GM21367 (cell line): Measurements from ENCODE around the gene POLN.

Experiments
- ATAC-seq: cut with Tn5 transposase; IDR thresholded peaks from one replicate; pipeline ENCODE4 v1.9.1; 2021; ENCODE audit not compliant: unreplicated experiment

The POLN gene

DNA sequence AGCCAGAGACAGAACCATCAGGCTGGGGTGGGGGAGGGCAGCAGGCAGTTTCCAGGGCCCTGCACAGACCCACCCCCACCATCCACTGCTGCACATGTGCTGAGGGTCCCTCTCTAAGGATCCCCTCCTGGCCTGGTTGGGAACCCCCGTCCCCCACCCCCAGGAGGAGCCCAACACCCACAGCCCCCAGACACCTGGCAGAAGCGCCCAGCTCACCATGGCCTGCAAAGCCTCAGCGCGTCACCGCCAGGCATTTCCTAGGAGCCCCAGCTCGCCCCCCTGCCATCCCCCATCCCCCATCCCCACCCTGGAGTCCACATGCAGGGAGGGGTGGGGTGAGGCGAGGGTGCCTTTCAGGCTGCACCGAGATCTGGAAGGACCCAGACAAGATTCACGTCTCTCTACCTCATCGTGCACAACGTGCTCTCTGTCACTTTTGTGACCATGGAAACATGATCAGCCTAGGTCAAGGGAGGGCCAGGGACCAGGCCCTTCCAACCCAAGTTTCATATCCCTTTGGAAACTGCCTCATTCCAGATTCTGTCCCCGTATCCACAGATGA lies 10.7 kb upstream of the POLN start:
- ATAC-seq: no peak

GRCh38 chr4:2251795-2252529 lies 10.0 kb upstream of the POLN start:
- no peak for ATAC-seq

DNA sequence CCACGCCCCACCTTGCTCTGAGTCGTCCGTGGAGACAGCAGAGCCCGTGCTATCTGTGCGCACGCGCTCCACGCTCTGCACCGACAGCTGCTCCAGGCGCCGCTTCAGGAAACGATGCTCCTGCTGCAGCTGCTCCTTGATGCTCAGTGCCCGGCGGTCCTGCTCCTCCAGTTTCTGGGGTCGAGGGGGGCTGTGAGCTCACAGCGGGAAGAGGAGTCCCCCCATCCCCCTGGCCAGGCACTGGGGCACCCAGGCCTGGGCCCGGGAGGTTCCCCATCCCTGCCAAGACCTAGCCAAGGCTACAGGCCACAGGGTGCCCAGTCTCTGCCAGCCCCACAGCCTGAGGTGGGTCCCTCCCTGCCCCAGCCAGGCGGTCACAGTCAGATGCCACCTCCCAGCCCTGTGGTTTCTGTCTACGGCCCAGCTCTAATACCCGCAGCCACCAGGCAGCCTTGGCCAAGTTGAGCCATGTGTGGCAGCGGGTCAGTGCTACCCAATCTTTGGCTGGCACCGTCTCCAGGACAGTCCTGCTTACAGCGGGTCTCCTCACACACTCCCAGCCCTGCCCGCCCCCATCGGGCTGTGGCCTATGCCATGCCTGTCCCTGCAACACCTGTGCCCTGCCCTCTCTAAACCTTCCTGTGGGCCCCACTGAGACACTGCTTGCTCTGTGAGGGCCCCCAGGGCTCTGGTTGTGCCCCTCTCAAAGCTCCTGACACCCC lies 9.3 kb upstream of the POLN start:
- no peak for ATAC-seq

GRCh38 chr4:2250357-2251072 lies 8.6 kb upstream of the POLN start:
- ATAC-seq: no peak

DNA sequence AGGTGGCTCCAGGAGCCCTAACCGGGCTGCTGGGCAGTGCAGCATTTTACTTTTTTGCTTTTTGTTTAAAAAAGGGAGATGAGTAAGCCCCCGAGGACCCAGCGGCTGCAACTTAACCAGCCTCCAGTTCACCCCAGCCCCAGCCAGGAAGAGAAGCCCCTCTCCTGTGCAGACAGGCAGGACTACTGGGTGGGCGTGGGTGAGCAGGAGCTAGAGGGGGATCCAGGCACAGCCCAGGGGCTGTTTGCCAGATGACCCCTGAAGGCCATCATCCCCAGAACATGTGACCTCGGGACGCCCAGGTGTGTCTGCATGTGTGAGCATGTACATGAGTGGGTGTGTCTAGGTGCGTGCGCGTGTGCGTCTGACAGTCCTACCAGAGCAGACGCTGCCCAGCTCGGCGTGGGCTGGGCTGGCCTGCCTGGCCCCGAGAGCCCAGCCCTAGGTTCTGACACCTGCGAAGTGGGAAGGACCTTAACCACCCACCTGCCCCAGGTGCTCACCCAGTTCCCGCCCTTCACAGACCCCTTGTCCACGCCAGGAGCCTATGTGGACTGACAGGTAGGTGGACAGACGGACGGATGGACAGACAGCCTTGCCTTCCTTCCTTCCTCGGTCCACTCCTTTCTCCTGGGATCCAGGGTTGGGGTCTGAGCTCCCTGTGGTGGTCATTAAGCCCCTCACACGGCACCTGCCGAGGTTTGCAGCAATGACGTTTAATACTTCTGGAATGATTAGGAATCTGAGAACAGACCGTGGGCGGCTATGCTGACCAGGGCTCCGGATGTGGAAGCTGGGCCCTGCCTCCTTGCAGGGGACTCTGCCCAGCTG lies 7.8 kb upstream of the POLN start:
- ATAC-seq: no peak

DNA sequence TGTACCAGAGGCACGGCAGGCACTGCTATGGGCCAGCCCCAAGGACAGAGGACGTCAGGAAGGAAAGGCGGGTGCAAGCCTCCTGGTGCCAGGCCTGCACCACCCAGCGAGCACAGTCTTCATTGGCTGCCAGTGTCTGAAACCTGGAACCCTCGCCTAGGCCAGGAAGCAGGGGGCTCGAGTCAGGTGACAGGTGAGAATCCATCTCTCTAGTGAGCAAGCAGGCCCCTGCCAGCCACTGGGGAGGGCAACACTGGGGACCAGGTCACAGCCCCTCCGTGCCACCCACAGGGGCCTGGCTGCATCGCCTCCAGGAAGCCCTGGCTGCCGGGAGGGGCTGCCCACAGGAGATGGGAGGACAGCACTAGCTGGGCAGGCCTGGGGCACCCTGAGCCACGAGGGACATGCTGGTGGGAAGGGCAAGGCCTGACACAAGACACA lies 6.9 kb upstream of the POLN start:
- ATAC-seq: no peak

GRCh38 chr4:2248044-2248780 lies 6.3 kb upstream of the POLN start:
- no peak for ATAC-seq

DNA sequence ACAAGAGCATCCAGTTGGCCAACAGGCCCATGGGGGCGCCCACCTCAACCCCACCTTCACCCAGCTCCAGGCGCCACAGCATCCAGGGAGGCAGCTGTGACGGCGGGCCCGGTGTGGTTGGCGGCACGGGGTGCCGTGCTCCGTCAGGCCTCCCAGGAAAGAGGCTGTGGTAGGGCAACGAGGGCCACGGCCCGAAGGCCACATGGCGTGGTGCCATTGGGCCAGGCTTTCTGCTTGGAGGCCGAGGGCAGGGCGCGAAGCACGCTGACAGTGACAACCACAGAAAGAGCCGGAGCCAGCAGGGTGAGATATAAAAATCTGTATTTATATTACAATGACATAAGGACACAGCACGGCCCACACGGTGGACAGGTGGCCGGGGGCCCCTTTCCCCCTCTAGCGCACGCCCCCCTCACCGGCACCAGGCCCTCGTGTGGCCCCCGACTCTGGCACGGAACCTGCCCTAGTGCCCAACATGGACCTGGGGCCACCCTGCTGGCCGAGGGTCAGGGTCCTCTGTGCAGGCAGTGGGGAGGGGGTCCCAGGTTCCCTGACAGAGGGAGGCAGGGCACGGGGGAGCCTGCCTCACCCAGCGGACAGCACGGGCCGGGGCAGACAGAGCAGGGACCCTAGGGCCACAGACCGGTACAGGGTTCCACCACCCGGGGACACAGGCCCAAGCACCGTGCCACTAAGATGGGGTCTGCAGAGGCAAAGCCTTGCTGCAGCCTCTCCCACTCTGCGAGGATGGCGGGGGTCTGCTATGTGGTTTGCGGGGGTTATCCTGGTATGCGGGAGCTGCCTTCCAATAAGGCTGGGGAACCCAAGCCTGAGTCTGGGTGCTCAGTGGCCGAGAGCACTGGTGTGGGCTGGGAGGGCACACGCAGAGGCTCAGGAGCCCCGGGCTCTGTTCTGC lies 5.5 kb upstream of the POLN start:
- ATAC-seq: no peak

DNA sequence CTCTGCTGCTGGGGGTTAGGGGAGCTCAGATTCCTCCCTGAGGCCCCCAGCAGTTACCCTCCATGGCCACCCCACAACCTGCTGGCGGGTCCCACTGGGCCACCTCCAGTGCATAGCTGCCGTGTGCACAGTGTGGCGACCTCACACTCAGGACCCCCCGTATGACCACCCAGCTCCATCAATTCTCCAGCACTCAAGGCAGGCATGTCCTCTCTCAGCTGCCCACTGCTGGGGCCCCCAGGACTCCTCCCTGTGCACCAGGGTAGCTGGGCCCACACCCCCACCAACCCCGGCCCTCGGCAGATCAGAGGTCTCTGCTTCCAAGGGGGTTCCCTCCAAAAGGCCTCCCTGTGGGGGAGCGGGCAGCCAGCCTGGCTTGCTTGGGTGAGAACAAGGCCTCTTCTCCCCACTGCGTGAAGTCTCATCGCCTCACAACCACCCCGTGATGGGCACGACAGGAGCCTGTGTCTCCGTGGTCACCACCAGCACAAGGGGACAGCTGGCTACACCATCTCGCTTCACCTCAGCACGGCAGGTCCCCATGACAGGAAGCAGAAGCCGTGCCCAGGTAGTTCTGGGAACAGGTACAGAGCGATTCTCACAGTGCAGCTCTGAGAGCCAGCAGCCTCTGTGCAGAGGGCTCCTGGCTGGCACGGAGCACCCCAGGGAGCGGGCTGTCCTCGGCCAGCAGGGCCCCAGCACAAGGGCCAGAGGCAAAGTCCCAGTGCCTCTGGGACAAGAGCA lies 4.6 kb upstream of the POLN start:
- no peak for ATAC-seq

DNA sequence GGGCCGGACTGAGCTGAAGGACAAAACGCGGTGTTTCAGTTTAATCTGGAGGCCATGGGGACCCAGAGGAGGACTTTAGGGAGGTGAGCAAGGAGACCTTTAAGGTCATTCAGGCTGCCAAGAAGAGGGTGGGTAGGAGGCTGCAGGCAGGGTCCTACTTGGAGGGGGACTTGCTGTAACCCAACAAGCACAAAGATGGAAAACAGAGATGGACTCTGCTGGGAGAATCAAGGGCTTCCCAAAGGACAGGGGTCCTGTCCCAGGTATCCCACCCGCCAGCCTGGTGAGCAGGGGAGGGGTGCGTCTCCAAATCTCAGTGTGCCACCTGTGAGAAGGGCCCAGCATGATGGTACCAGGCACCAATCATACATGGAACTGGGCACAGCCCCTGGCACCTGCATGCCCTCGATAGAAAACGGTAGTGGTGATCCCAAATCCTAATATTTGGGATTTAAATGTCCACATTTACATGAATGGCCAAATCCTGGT lies 3.9 kb upstream of the POLN start:
- ATAC-seq: no peak

- no peak for ATAC-seq
These were observed 3.3 kb upstream of the POLN start for GRCh38 chr4:2245057-2245786.

DNA sequence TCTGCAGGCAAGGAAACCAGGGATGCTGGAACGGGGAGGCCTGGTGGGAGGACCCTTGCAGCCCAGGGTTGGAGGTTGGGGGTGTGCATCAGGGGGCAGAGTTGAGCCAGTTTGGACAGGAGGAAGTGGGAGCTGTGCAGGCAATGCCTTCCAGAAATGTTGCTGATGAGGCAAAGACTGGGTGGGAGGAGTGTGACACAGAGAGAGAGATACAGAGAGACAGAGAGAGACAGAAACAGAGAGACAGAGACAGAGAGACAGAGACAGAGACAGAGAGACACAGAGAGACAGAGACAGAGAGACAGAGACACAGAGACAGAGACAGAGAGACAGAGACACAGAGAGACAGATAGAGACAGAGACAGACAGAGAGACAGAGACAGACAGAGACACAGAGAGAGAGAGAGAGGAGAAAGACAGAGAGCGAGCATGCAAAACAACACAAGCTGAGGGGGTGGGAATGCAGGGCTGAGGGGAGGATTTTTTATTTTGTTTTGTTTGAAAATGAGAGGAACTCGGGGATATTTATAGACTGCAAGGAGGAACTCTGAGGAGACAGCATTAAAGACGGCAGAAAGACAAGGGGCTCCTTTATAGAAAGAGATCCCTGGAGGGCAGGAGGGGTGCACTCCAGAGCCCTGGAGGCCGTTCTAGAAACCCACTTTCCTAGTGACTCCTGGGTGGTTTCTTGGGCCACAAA lies 1.9 kb upstream of the POLN start:
- no peak for ATAC-seq

GRCh38 chr4:2241003-2241402 lies 918 bp downstream of the POLN start:
- ATAC-seq: no peak

DNA sequence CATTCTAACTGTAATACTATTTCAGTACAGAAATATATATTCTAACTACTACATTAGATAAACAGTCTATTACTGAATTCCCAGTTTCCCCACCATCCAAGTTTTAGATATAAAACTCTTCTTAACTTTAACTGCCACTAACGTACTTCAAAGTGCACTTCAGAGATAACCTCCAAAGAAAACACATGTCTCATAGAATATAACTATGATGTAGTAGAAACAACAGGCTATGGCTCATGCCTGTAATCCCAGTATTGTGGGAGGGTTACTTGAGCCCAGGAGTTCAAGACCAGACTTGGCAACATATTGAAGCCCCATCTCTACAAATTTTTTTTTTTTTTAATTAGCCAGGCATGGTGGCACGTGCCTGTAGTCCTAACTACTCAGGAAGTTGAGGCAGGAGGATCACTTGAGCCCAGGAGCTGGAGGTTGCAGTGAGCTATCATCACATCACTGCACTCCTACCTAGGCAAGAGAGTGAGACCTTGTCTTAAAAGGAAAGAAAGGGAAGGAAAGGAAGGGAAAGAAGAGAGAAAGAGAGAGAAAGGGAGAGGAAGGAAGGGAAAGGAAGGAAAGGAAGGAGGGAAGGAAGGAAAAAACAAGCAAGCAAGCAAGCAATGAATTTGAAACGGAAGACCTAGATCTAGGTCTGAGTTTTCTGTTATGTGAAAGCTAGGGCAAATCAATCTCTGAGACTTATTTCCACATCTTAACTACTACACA lies 4.8 kb downstream of the POLN start:
- no peak for ATAC-seq

GRCh38 chr4:2231082-2231481 lies 10.8 kb downstream of the POLN start:
- ATAC-seq: no peak

DNA sequence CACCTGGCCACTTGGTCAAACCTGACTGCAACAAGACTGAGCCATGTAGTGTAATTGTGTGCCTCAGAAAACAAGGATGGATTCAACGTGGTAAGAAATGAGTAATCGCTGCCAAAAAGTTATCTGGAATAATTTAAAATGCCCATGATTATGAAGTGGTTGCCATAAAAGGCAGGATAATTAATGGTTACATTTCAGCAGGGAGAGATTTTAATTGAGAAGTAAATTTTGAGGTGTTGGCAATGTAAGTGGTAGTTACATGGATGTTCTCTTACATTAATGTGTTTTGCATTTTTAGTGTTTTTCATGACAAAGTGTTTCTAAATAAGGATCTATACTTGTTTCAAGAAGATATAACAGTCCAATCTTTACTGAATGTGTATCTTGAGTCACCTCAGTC lies 15.7 kb downstream of the POLN start:
- ATAC-seq: no peak
